Loucy (cell line): Measurements from ENCODE around the gene RAB7B.
A peak's percentile ranks its signal among the peaks of the same experiment; 100 is the strongest.

Experiments used
- H2AFZ ChIP-seq: fragments of 200-600 bp; sonication (generic); 2 replicates; pipeline ENCODE4 v1.6.0; 2016; ENCODE audit warnings: antibody characterized with exemption, mild to moderate bottlenecking, low read length, moderate library complexity
- H3F3A ChIP-seq: fragments of 200-600 bp; 2 replicates; pipeline ENCODE4 v1.6.0; 2016; ENCODE audit warnings: antibody characterized with exemption, low read depth, mild to moderate bottlenecking
- H3K27me3 ChIP-seq: fragments of 200-600 bp; sonication (generic); 2 replicates; pipeline ENCODE4 v1.6.1; 2014; ENCODE audit warnings: low read length, mild to moderate bottlenecking; ENCODE audit not compliant: insufficient read depth, poor library complexity, severe bottlenecking
- H3K36me3 ChIP-seq: fragments of 200-600 bp; sonication (generic); 2 replicates; pipeline ENCODE4 v1.6.1; 2016; ENCODE audit warnings: low read length; ENCODE audit not compliant: insufficient read depth
- H3K4me1 ChIP-seq: fragments of 200-600 bp; sonication (generic); 2 replicates; pipeline ENCODE4 v1.5.1; 2014; ENCODE audit warnings: low read length, mild to moderate bottlenecking; ENCODE audit not compliant: insufficient read depth, poor library complexity, severe bottlenecking
- H3K4me2 ChIP-seq: fragments of 200-600 bp; sonication (generic); 2 replicates; pipeline ENCODE4 v1.6.0; 2014; ENCODE audit warnings: antibody characterized with exemption, low read length, low read depth, mild to moderate bottlenecking; ENCODE audit not compliant: poor library complexity, severe bottlenecking
- H3K4me3 ChIP-seq: fragments of 200-600 bp; sonication (generic); 2 replicates; pipeline ENCODE4 v1.5.1; 2014; ENCODE audit warnings: low read length, mild to moderate bottlenecking, mixed read lengths; ENCODE audit not compliant: poor library complexity, severe bottlenecking
- H3K79me2 ChIP-seq: fragments of 200-600 bp; sonication (generic); 2 replicates; pipeline ENCODE4 v1.6.1; 2014; ENCODE audit warnings: low read length; ENCODE audit not compliant: insufficient read depth
- H3K9ac ChIP-seq: fragments of 200-600 bp; sonication (generic); 2 replicates; pipeline ENCODE4 v1.6.0; 2014; ENCODE audit warnings: mild to moderate bottlenecking, low read depth, low read length, moderate library complexity; ENCODE audit not compliant: poor library complexity, severe bottlenecking
- H3K9me2 ChIP-seq: fragments of 200-600 bp; sonication (generic); replicated peaks from 2 replicates; pipeline ENCODE4 v1.6.1; 2016; ENCODE audit warnings: low read depth, low read length, mixed read lengths
- H3K9me3 ChIP-seq: fragments of 200-600 bp; sonication (generic); 2 replicates; pipeline ENCODE4 v1.6.1; 2014; ENCODE audit warnings: mild to moderate bottlenecking, antibody characterized with exemption, low read length, low read depth; ENCODE audit not compliant: insufficient read depth
- H4K20me1 ChIP-seq: fragments of 200-600 bp; sonication (generic); 2 replicates; pipeline ENCODE4 v1.6.0; 2014; ENCODE audit warnings: antibody characterized with exemption, low read length, mild to moderate bottlenecking; ENCODE audit not compliant: insufficient read depth, poor library complexity, severe bottlenecking
- CTCF ChIP-seq: fragments of 200-600 bp; sonication (generic); conservative IDR thresholded peaks from 2 replicates; pipeline ENCODE4 v1.5.1; 2014; ENCODE audit warnings: mild to moderate bottlenecking, antibody characterized with exemption, low read length
- EZH2phosphoT487 ChIP-seq: fragments of 200-600 bp; IDR thresholded peaks from 2 replicates; pipeline ENCODE4 v1.6.1; 2018; ENCODE audit warnings: antibody characterized with exemption, mild to moderate bottlenecking, moderate library complexity, borderline replicate concordance

Gene RAB7B

GRCh38 chr1:206030191-206030590 is 27.0 kb upstream of the RAB7B start:
- Histone ChIP-seq H3K4me1 (peaks cover 35% of the 10 kb centered on the region), H3K9ac (peak overlapping the region; percentile 59), H3K79me2 (peaks cover 15% of the 10 kb centered on the region), H3K4me3 (no peak overlapping the region), H4K20me1 (no peaks in the 10 kb centered on the region), H3K4me2 (no peak overlapping the region), H3K36me3 (no peaks in the 10 kb centered on the region), H3F3A (no peaks in the 10 kb centered on the region), H3K27me3 (no peaks in the 10 kb centered on the region), H2AFZ (peak overlapping the region; percentile 80; the same call in 1 of the 2 replicates), H3K9me2 (no peaks in the 10 kb centered on the region), H3K9me3 (no peaks in the 10 kb centered on the region; the same call in 1 of the 2 replicates)
- TF ChIP-seq CTCF (no peak), EZH2phosphoT487 (no peak)

GRCh38 chr1:206029484-206029883 is 26.3 kb upstream of the RAB7B start:
- TF ChIP-seq EZH2phosphoT487: no peak
- TF ChIP-seq CTCF: no peak
- Histone ChIP-seq H3K79me2 (peaks cover 8% of the 10 kb centered on the region), H2AFZ (no peak overlapping the region), H3K36me3 (no peaks in the 10 kb centered on the region), H3K4me2 (no peak overlapping the region), H3K4me1 (peaks cover 31% of the 10 kb centered on the region), H3K9ac (no peak overlapping the region), H3K27me3 (no peaks in the 10 kb centered on the region), H3K4me3 (no peak overlapping the region), H3K9me2 (no peaks in the 10 kb centered on the region), H3K9me3 (no peaks in the 10 kb centered on the region; the same call in 1 of the 2 replicates), H3F3A (no peaks in the 10 kb centered on the region), H4K20me1 (no peaks in the 10 kb centered on the region)

GRCh38 chr1:206025283-206025820 is 22.2 kb upstream of the RAB7B start:
- Histone ChIP-seq H3K27me3 (no peaks in the 10 kb centered on the region), H3K79me2 (no peaks in the 10 kb centered on the region), H3F3A (no peaks in the 10 kb centered on the region), H3K9ac (no peak overlapping the region), H3K9me2 (no peaks in the 10 kb centered on the region), H3K4me1 (peaks cover 14% of the 10 kb centered on the region), H3K9me3 (no peaks in the 10 kb centered on the region), H3K36me3 (no peaks in the 10 kb centered on the region), H3K4me2 (no peak overlapping the region), H2AFZ (no peak overlapping the region), H3K4me3 (no peak overlapping the region), H4K20me1 (no peaks in the 10 kb centered on the region)
- TF ChIP-seq EZH2phosphoT487 (no peak), CTCF (no peak)
